HG02884 (cell line): ENCODE measurements around the gene OSGEP.

Experiments used
- ATAC-seq: cut with Tn5 transposase; IDR thresholded peaks from one replicate; pipeline ENCODE4 v1.9.1; 2021; ENCODE audit warnings: mild to moderate bottlenecking, moderate library complexity; ENCODE audit not compliant: unreplicated experiment

Gene OSGEP

GRCh38 chr14:20454516-20455354 lies at the start of gene OSGEP, which contains the start of gene APEX1:
Gene OSGEP, minus strand, starts transcription at chr14:20454812. Its CDS starts 129 bp downstream, at chr14:20454683.
Gene APEX1, plus strand, starts transcription at chr14:20455226. Its CDS starts 420 bp downstream, at chr14:20455646.
- peak; percentile 85 for ATAC-seq

- ATAC-seq: no peak
Measured at GRCh38 chr14:20503898-20504297, 49.3 kb upstream of the OSGEP start.

GRCh38 chr14:20501346-20501745 lies 46.7 kb upstream of the OSGEP start:
- ATAC-seq: no peak

GRCh38 chr14:20499881-20500280 lies 45.3 kb upstream of the OSGEP start:
- ATAC-seq: no peak

- no peak for ATAC-seq
Measured at GRCh38 chr14:20499108-20499507, 44.5 kb upstream of the OSGEP start.

GRCh38 chr14:20498622-20499021 lies 44.0 kb upstream of the OSGEP start:
- no peak for ATAC-seq

GRCh38 chr14:20494935-20495766 lies 40.5 kb upstream of the OSGEP start:
- no peak for ATAC-seq

- no peak for ATAC-seq
Measured at GRCh38 chr14:20493634-20494033, 39.0 kb upstream of the OSGEP start.

- no peak for ATAC-seq
Measured at GRCh38 chr14:20492486-20492885, 37.9 kb upstream of the OSGEP start.

- ATAC-seq: no peak
Measured at GRCh38 chr14:20490563-20490962, 36.0 kb upstream of the OSGEP start.

GRCh38 chr14:20489093-20489994 lies 34.7 kb upstream of the OSGEP start:
- ATAC-seq: peak; percentile 42

- ATAC-seq: no peak
Measured at GRCh38 chr14:20487396-20487725, 32.7 kb upstream of the OSGEP start.

GRCh38 chr14:20486684-20487395 lies 32.2 kb upstream of the OSGEP start:
- ATAC-seq: no peak

GRCh38 chr14:20485900-20486299 lies 31.3 kb upstream of the OSGEP start:
- no peak for ATAC-seq

- ATAC-seq: no peak
Measured at GRCh38 chr14:20482382-20482781, 27.8 kb upstream of the OSGEP start.

GRCh38 chr14:20478894-20479293 lies 24.3 kb upstream of the OSGEP start:
- no peak for ATAC-seq

GRCh38 chr14:20477211-20477876 lies 22.7 kb upstream of the OSGEP start:
- ATAC-seq: no peak

- no peak for ATAC-seq
Measured at GRCh38 chr14:20476776-20477175, 22.2 kb upstream of the OSGEP start.

GRCh38 chr14:20472536-20473169 lies 18.0 kb upstream of the OSGEP start:
- no peak for ATAC-seq
